KMS-11 (cell line): ENCODE data around the gene MAP7.
"Not testable (repeated sequence)": the region's sequence is repeated elsewhere in the genome, so short reads cannot be mapped to it uniquely, and the experiment has no call there.

Source experiments
- H2AFZ ChIP-seq: fragments of 200-600 bp; sonication (generic); 2 replicates; pipeline ENCODE4 v1.6.1; 2016; ENCODE audit warnings: antibody characterized with exemption, mixed run types, low read depth
- H3K27ac ChIP-seq: fragments of 200-600 bp; sonication (generic); 2 replicates; pipeline ENCODE4 v1.6.1; 2016; ENCODE audit warnings: mild to moderate bottlenecking, mixed run types
- H3K27me3 ChIP-seq: fragments of 200-600 bp; sonication (generic); 2 replicates; pipeline ENCODE4 v1.6.1; 2017; ENCODE audit warnings: mild to moderate bottlenecking, low read depth, mixed run types, moderate library complexity; ENCODE audit not compliant: insufficient read depth
- H3K36me3 ChIP-seq: fragments of 200-600 bp; sonication (generic); 2 replicates; pipeline ENCODE4 v1.6.1; 2017; ENCODE audit warnings: mild to moderate bottlenecking, mixed run types; ENCODE audit not compliant: insufficient read depth
- H3K4me1 ChIP-seq: fragments of 200-600 bp; sonication (generic); 2 replicates; pipeline ENCODE4 v1.6.1; 2016; ENCODE audit warnings: mild to moderate bottlenecking, low read depth, mixed run types; ENCODE audit not compliant: poor library complexity, severe bottlenecking
- H3K4me2 ChIP-seq: fragments of 200-600 bp; sonication (generic); 2 replicates; pipeline ENCODE4 v1.7.0; 2016; ENCODE audit warnings: mild to moderate bottlenecking, mixed run types
- H3K4me3 ChIP-seq: fragments of 200-600 bp; sonication (generic); IDR thresholded peaks from 2 replicates; pipeline ENCODE4 v1.6.1; 2017; ENCODE audit warnings: low read depth, low read length, mixed read lengths; ENCODE audit not compliant: insufficient read depth
- H3K79me2 ChIP-seq: fragments of 200-600 bp; sonication (generic); 2 replicates; pipeline ENCODE4 v1.6.1; 2016; ENCODE audit warnings: low read depth, mixed run types; ENCODE audit not compliant: insufficient read depth
- H3K9ac ChIP-seq: fragments of 200-600 bp; sonication (generic); 2 replicates; pipeline ENCODE4 v1.6.1; 2016; ENCODE audit warnings: mild to moderate bottlenecking, mixed run types
- H4K20me1 ChIP-seq: fragments of 200-600 bp; sonication (generic); 2 replicates; pipeline ENCODE4 v1.6.1; 2016; ENCODE audit warnings: mild to moderate bottlenecking, mixed run types; ENCODE audit not compliant: insufficient read depth
- TF ChIP-seq, protein P1 (sequence below): fragments of 200-600 bp; sonication (generic); conservative IDR thresholded peaks from 2 replicates; pipeline ENCODE4 v1.6.1; 2017; ENCODE audit warnings: low read depth, mild to moderate bottlenecking, antibody characterized with exemption, low read length, moderate library complexity, mixed read lengths

Gene MAP7

DNA sequence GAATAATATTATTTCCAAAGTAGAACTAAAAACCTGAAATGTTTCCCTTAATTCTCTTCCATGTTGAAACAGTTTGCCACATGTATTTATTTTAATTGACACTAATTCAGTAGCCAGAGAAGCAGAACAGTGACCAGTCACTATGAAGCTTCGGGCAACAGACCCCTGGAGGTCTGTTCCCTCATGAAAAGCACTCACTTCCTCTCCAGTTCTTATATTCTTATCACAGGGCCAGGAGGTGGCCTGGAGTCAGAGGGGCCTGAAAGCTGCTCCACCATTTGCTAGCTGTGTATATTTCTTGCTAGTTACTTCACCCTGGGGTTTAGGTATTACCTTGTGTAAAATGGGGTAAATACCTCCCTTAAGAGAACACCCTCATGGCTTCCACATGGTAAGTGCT, 49.1 kb downstream of the MAP7 start:
- no peaks in the 10 kb centered on the region for H3K4me1 ChIP-seq
- H2AFZ ChIP-seq = no peak overlapping the region
- no peak overlapping the region for H3K4me2 ChIP-seq
- H3K79me2 ChIP-seq = no peaks in the 10 kb centered on the region
- no peaks in the 10 kb centered on the region for H3K27me3 ChIP-seq
- no peak overlapping the region for H3K9ac ChIP-seq
- H4K20me1 ChIP-seq = no peaks in the 10 kb centered on the region
- TF ChIP-seq, protein P1, sequence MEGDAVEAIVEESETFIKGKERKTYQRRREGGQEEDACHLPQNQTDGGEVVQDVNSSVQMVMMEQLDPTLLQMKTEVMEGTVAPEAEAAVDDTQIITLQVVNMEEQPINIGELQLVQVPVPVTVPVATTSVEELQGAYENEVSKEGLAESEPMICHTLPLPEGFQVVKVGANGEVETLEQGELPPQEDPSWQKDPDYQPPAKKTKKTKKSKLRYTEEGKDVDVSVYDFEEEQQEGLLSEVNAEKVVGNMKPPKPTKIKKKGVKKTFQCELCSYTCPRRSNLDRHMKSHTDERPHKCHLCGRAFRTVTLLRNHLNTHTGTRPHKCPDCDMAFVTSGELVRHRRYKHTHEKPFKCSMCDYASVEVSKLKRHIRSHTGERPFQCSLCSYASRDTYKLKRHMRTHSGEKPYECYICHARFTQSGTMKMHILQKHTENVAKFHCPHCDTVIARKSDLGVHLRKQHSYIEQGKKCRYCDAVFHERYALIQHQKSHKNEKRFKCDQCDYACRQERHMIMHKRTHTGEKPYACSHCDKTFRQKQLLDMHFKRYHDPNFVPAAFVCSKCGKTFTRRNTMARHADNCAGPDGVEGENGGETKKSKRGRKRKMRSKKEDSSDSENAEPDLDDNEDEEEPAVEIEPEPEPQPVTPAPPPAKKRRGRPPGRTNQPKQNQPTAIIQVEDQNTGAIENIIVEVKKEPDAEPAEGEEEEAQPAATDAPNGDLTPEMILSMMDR = no peak
- H3K36me3 ChIP-seq = no peaks in the 10 kb centered on the region
- H3K4me3 ChIP-seq = no peak overlapping the region
- H3K27ac ChIP-seq = no peak overlapping the region

DNA sequence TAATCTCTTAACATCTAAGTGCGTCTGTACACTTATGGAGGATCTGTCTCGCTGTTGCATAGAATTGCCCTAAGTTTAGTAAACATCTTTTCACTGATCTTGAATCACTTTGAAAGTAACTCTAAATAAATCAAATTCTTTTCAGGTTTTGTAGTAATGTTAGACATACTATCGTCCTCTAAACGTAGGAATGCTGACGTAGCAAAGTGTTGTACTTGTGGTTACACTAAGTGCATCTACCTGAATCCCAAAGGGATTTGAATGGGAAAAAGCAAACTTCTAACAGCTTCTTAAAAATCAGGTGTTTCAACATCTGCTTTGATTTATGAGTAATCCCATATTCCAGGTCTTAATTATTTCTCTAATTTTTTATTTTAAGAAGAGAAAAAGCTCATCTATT, 49.8 kb downstream of the MAP7 start:
- H3K4me1 ChIP-seq = no peaks in the 10 kb centered on the region
- no peaks in the 10 kb centered on the region for H3K27me3 ChIP-seq
- no peaks in the 10 kb centered on the region for H3K79me2 ChIP-seq
- H4K20me1 ChIP-seq = no peaks in the 10 kb centered on the region
- no peak overlapping the region for H2AFZ ChIP-seq
- no peak overlapping the region for H3K4me3 ChIP-seq
- no peaks in the 10 kb centered on the region for H3K36me3 ChIP-seq
- no peak overlapping the region for H3K9ac ChIP-seq
- TF ChIP-seq, protein P1 = no peak
- no peak overlapping the region for H3K4me2 ChIP-seq
- no peak overlapping the region for H3K27ac ChIP-seq

DNA sequence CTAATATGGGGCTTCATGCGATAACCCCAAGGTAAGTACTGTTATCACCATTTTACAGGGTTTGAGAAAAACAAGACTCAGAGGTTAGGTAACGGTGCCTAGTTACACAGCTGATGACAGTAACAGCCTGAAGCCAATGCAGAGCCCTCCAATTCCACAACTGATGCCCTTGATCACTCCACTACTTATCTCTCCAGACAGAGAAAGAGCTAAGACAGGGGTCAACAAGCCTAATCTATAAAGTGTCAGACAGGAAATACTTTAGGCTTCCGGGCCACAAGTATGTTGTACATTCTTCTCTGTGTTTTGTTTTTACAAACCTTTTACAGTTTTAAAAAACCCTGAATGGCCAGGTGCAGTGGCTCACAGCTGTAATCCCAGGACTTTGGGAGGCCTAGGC, 50.9 kb downstream of the MAP7 start:
- no peaks in the 10 kb centered on the region for H3K27me3 ChIP-seq
- no peak overlapping the region for H3K27ac ChIP-seq
- TF ChIP-seq, protein P1 = no peak
- H2AFZ ChIP-seq = no peak overlapping the region
- H3K9ac ChIP-seq = no peak overlapping the region
- H4K20me1 ChIP-seq = no peaks in the 10 kb centered on the region
- H3K36me3 ChIP-seq = no peaks in the 10 kb centered on the region
- no peak overlapping the region for H3K4me2 ChIP-seq
- H3K4me3 ChIP-seq = no peak overlapping the region
- no peaks in the 10 kb centered on the region for H3K4me1 ChIP-seq
- H3K79me2 ChIP-seq = no peaks in the 10 kb centered on the region

DNA sequence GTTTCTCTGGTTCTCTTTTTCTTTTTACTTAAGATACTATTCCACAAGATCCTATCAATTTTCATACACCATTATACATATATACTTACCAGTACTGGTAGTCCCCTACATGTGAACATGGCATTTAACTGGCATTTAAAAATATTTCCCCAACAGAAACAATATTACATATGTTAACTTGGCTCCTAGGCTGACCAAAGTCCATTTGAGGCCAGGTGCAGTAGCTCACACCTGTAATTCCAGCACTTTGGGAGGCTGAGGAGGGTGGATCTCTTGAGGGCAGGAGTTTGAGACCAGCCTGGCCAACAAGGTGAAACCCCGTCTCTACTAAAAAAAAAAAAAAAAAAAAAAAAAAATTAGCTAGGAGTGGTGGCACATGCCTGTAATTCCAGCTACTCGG, 53.8 kb downstream of the MAP7 start:
- not testable (repeated sequence) for H2AFZ ChIP-seq, H3K4me2 ChIP-seq, H3K4me1 ChIP-seq, H3K27ac ChIP-seq, H3K36me3 ChIP-seq, H3K4me3 ChIP-seq, H4K20me1 ChIP-seq, H3K27me3 ChIP-seq, H3K9ac ChIP-seq, H3K79me2 ChIP-seq

DNA sequence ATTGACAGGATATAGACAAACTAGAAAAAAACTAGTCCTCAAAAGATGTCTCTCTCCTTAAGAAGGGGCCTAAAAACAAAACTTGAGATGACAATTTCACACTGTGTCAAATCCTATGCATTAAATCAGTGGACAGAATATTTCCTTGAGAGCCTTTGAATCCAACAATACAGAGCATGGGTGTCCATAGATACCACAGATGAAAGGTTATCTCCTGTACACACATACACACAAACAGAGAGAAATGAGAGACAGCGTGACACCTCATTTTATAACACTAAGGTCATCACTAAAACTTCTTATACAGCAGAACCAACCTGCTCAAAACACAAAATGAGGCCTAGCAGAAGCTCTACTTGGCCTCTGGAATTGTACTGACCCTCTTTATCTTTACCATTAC, 55.5 kb downstream of the MAP7 start:
- H3K79me2 ChIP-seq = no peaks in the 10 kb centered on the region
- H3K4me3 ChIP-seq = no peak overlapping the region
- no peak overlapping the region for H3K4me2 ChIP-seq
- H3K9ac ChIP-seq = no peak overlapping the region
- no peaks in the 10 kb centered on the region for H3K27me3 ChIP-seq
- H3K4me1 ChIP-seq = no peaks in the 10 kb centered on the region
- TF ChIP-seq, protein P1 = no peak
- H4K20me1 ChIP-seq = no peaks in the 10 kb centered on the region
- no peaks in the 10 kb centered on the region for H3K36me3 ChIP-seq
- H2AFZ ChIP-seq = no peak overlapping the region
- no peak overlapping the region for H3K27ac ChIP-seq
